Peyer's patch (tissue), 4 donors: ENCODE data around the gene TRMT112. TPM values are rescaled to one million over a fixed set of nuclear protein-coding genes. Genes with fewer than 3 reads are reported as not detected.
A peak's percentile ranks its signal among the peaks of the same experiment; 100 is the strongest.

ENCODE experiments used
- DNase-seq, 3 donors: peaks; one replicate each; pipeline ENCODE4 v3.0.0-alpha.2; 2017 to 2019
- H3K27ac ChIP-seq, 4 donors: fragments of 200-600 bp; sonication (generic); one replicate each; pipeline ENCODE4 v1.5.1; 2016 to 2019
- H3K27me3 ChIP-seq, 2 donors: fragments of 200-600 bp; sonication (generic); one replicate each; pipeline ENCODE4 v1.5.1; 2019
- H3K36me3 ChIP-seq, 3 donors: fragments of 200-600 bp; sonication (generic); one replicate each; pipeline ENCODE4 v1.5.1; 2016 to 2019
- H3K4me1 ChIP-seq, 4 donors: fragments of 200-600 bp; sonication (generic); one replicate each; pipeline ENCODE4 v1.5.1; 2016 to 2019
- H3K4me3 ChIP-seq, 4 donors: fragments of 200-600 bp; sonication (generic); 1 replicate in 3 of 4; 2 replicates in 1 of 4; pipeline ENCODE4 v1.5.1; 2016 to 2019; ENCODE audit warnings: mild to moderate bottlenecking in 1 of 4
- H3K9me3 ChIP-seq, 4 donors: fragments of 200-600 bp; sonication (generic); one replicate each; pipeline ENCODE4 v1.5.1; 2016 to 2019; ENCODE audit warnings: mild to moderate bottlenecking in 1 of 4
- CTCF ChIP-seq, 6 experiments: fragments of 450-650 bp in 4 of 6; fragments of 200-600 bp in 2 of 6; sonication (generic) in 1 of 6; IDR thresholded peaks; one replicate each; pipeline ENCODE4 v1.5.1; 2017 to 2019; ENCODE audit warnings: antibody characterized with exemption in 6 of 6, mild to moderate bottlenecking in 3 of 6, moderate library complexity in 1 of 6
- POLR2A ChIP-seq, 2 donors: fragments of 450-650 bp; IDR thresholded peaks; one replicate each; pipeline ENCODE4 v1.5.1; 2017; ENCODE audit warnings: antibody characterized with exemption in 2 of 2, mild to moderate bottlenecking in 2 of 2, moderate library complexity in 2 of 2
- total RNA-seq, 4 donors: library from RNA; depleted of rRNA; stranded (reverse); fragments of >200 nt; gene quantifications; one replicate each; pipeline ENCODE4 v1.1.0, GENCODE V29; 2016

The TRMT112 gene
- total RNA-seq, result 100 to 1,000 TPM in 1 of 4 donors, 10 to 100 TPM in 3; 55.3 to 163 (median 63.1) TPM

GRCh38 chr11:64317325-64317960, at the start of gene TRMT112:
Gene TRMT112 (minus strand): TSS chr11:64317559. CDS start chr11:64317526, 33 bp downstream.
- Histone ChIP-seq H3K27ac (peak within 1 kb of the TSS; percentile 94 to 99 (median 96)), H3K9me3 (no peaks in the 10 kb centered on the region), H3K27me3 (no peaks in the 10 kb centered on the region), H3K36me3 (peaks cover 0 to 42% (median 0%) of the 10 kb centered on the region in 3 donors), H3K4me1 (peaks cover 0 to 78% (median 4%) of the 10 kb centered on the region in 4 donors), H3K4me3 (peak within 1 kb of the TSS; percentile 60 to 88 (median 74))
- no peak for TF ChIP-seq CTCF (IDR thresholded peaks at IDR 0.05)
- peak; percentile 65 to 70 for TF ChIP-seq POLR2A (IDR thresholded peaks at IDR 0.05)
- DNase-seq, result peak; percentile 94 to 99 (median 99)

DNA sequence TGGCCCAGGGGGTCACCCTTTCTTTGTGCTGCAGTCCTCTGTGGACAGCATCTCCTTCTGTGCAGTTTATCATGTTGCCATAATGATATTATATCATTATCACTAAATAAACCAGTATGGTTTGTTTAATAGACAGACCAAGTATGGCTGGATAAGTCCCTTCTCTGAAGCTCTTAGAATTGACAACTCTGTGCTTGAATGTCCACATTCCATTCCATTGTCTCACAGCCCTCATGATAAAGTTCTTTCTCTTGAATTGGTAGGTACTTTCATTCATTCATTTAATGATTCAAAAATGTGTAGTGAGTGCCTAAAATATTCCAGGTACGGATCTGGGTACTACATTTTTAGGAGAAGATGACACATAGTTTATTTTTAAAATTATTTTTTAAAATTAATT, 49.4 kb upstream of the TRMT112 start:
- no peak overlapping the region for H3K4me3 ChIP-seq
- no peak overlapping the region for H3K27ac ChIP-seq
- TF ChIP-seq CTCF (IDR thresholded peaks at IDR 0.05) (no peak), POLR2A (IDR thresholded peaks at IDR 0.05) (no peak)
- H3K4me1 ChIP-seq, result peaks cover 0 to 5% (median 0%) of the 10 kb centered on the region in 4 donors
- DNase-seq, result no peak
- H3K36me3 ChIP-seq, result peaks cover 0 to 97% (median 0%) of the 10 kb centered on the region in 3 donors
- H3K9me3 ChIP-seq, result no peaks in the 10 kb centered on the region
- no peaks in the 10 kb centered on the region for H3K27me3 ChIP-seq

GRCh38 chr11:64364911-64365310, 47.6 kb upstream of the TRMT112 start:
- TF ChIP-seq CTCF (IDR thresholded peaks at IDR 0.05) (no peak), POLR2A (IDR thresholded peaks at IDR 0.05) (no peak)
- no peak overlapping the region for H3K4me3 ChIP-seq
- H3K27me3 ChIP-seq, result no peaks in the 10 kb centered on the region
- no peaks in the 10 kb centered on the region for H3K9me3 ChIP-seq
- H3K36me3 ChIP-seq, result peaks cover 0 to 87% (median 0%) of the 10 kb centered on the region in 3 donors
- no peak for DNase-seq
- H3K4me1 ChIP-seq, result peaks cover 0 to 8% (median 6%) of the 10 kb centered on the region in 4 donors
- peak overlapping the region in 1 of 4 donors; percentile 17 for H3K27ac ChIP-seq

DNA sequence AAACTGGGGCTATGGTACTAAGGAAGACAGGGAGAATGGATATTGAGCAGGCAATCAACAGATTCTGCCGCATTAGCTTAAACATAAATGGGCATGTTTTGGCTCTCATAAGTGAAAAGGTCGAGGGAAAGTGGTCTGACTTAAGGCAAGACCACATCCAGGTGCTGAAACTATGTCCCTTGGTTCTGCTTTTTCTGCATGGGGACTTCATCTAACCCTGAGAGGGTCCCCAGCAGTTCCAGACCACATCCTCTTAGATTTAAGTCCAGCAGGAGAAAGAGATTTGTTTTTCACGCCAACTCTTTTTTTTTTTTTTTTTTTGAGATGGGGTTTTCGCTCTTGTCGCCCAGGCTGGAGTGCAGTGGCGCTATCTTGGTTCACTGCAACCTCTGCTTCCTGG, 47.1 kb upstream of the TRMT112 start:
- Histone ChIP-seq H3K27ac (peak overlapping the region in 1 of 4 donors; percentile 11), H3K36me3 (peaks cover 0 to 83% (median 0%) of the 10 kb centered on the region in 3 donors)
- TF ChIP-seq CTCF (IDR thresholded peaks at IDR 0.05), result no peak
- no peak for TF ChIP-seq POLR2A (IDR thresholded peaks at IDR 0.05)

DNA sequence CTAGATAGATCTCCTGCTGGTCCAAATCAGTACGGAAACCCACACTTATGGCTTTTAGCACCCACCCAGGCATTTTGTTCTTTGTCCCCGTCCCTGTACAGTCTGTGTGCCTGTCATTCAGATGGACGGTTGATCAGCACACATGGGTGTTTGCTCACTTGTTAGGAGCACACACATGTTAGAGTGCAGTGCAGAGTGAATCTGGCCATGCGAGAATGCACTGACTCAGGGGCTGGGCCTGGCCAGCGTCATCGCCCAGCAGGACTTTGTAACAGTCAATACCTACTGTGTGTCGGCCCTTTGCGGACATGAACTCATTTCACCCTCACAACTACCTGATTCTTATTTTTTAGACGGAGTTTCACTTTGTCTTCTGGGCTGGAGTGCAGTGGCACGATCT, 45.0 kb upstream of the TRMT112 start:
- no peak for DNase-seq
- H3K27me3 ChIP-seq, result no peaks in the 10 kb centered on the region
- peaks cover 0 to 64% (median 0%) of the 10 kb centered on the region in 3 donors for H3K36me3 ChIP-seq
- TF ChIP-seq POLR2A (IDR thresholded peaks at IDR 0.05), result no peak
- peaks cover 11 to 29% (median 22%) of the 10 kb centered on the region in 4 donors for H3K4me1 ChIP-seq
- no peak overlapping the region for H3K27ac ChIP-seq
- no peak overlapping the region for H3K4me3 ChIP-seq
- H3K9me3 ChIP-seq, result no peaks in the 10 kb centered on the region

More for the DNA sequence above, 47.1 kb upstream of the TRMT112 start:
- H3K9me3 ChIP-seq, result no peaks in the 10 kb centered on the region
- H3K4me3 ChIP-seq, result no peak overlapping the region
- DNase-seq, result peak in 1 of 3 donors; percentile 36
- H3K27me3 ChIP-seq, result no peaks in the 10 kb centered on the region
- H3K4me1 ChIP-seq, result peaks cover 2 to 13% (median 9%) of the 10 kb centered on the region in 4 donors

DNA sequence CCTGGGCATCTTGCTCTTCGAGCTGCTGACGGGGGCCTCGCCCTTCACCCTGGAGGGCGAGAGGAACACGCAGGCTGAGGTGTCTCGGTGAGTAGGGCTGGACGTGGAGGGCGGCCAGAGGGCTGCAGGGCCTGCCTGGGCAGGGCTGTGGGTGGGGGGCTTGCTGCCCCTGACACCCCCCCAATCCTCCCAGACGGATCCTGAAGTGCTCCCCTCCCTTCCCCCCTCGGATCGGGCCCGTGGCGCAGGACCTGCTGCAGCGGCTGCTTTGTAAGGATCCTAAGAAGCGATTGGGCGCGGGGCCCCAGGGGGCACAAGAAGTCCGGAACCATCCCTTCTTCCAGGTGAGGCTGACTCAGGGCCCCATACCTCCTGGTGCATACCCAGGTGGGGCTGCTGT, 44.3 kb upstream of the TRMT112 start:
- Histone ChIP-seq H3K27me3 (no peaks in the 10 kb centered on the region), H3K4me1 (peaks cover 11 to 31% (median 23%) of the 10 kb centered on the region in 4 donors), H3K36me3 (peaks cover 0 to 57% (median 0%) of the 10 kb centered on the region in 3 donors), H3K27ac (no peak overlapping the region), H3K4me3 (no peak overlapping the region), H3K9me3 (no peaks in the 10 kb centered on the region)
- no peak for TF ChIP-seq CTCF (IDR thresholded peaks at IDR 0.05)
- TF ChIP-seq POLR2A (IDR thresholded peaks at IDR 0.05), result no peak
- DNase-seq, result no peak
